SH-SY5Y (cell line): ENCODE results near the gene GDPD3.

Source experiments
- GATA2 ChIP-seq: IDR thresholded peaks from 2 replicates; pipeline ENCODE4 v1.6.1; 2011; ENCODE audit warnings: mild to moderate bottlenecking, low read depth, low read length
- GATA3 ChIP-seq: IDR thresholded peaks from 2 replicates; pipeline ENCODE4 v1.6.1; 2011; ENCODE audit warnings: low read depth, mild to moderate bottlenecking, low read length, moderate library complexity

GRCh38 chr16:30122604-30123160, 9.3 kb upstream of the GDPD3 start:
- no peak for TF ChIP-seq GATA3
- no peak for TF ChIP-seq GATA2
